Measurements from ENCODE around the gene MAPK8IP1. TPM values are rescaled to one million over a fixed set of nuclear protein-coding genes. Genes with fewer than 3 reads are reported as not detected.

The MAPK8IP1 gene
- total RNA-seq, 4 donors from 2014 or later, result 7.5 to 20.6 (median 16.1) TPM

GRCh38 chr11:45915446-45915845 lies 30.0 kb downstream of the MAPK8IP1 start:
- intact Hi-C loops (cut with DNase I), result no loop called here
- Histone ChIP-seq H3K4me3 (no peak overlapping the region), H3K4me1 (peaks cover 15 to 35% (median 29%) of the 10 kb centered on the region in 4 donors), H3K27me3 (no peaks in the 10 kb centered on the region), H3K27ac (replicated peaks in 1 of 4) (no peak overlapping the region), H3K36me3 (peaks cover 35 to 59% (median 57%) of the 10 kb centered on the region in 4 donors), H3K9me3 (no peaks in the 10 kb centered on the region)
- no peak for DNase-seq (ENCODE audit: extremely low spot score)
- TF ChIP-seq POLR2AphosphoS5 (IDR thresholded peaks at IDR 0.05) (no peak), POLR2A (IDR thresholded peaks at IDR 0.05; ENCODE audit: low read depth) (no peak), EP300 (IDR thresholded peaks at IDR 0.05) (no peak)
- TF ChIP-seq, protein P1, sequence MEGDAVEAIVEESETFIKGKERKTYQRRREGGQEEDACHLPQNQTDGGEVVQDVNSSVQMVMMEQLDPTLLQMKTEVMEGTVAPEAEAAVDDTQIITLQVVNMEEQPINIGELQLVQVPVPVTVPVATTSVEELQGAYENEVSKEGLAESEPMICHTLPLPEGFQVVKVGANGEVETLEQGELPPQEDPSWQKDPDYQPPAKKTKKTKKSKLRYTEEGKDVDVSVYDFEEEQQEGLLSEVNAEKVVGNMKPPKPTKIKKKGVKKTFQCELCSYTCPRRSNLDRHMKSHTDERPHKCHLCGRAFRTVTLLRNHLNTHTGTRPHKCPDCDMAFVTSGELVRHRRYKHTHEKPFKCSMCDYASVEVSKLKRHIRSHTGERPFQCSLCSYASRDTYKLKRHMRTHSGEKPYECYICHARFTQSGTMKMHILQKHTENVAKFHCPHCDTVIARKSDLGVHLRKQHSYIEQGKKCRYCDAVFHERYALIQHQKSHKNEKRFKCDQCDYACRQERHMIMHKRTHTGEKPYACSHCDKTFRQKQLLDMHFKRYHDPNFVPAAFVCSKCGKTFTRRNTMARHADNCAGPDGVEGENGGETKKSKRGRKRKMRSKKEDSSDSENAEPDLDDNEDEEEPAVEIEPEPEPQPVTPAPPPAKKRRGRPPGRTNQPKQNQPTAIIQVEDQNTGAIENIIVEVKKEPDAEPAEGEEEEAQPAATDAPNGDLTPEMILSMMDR (IDR thresholded peaks at IDR 0.05), result no peak
- 84% methylated on average over 13 of the region's 13 CpGs for WGBS

- H3K9me3 ChIP-seq, result no peaks in the 10 kb centered on the region
- H3K27me3 ChIP-seq, result peaks cover 0 to 15% (median 4%) of the 10 kb centered on the region in 4 donors
- DNase-seq (ENCODE audit: extremely low spot score), result no peak
- intact Hi-C loops (cut with DNase I), result no loop called here
- peaks cover 19 to 41% (median 35%) of the 10 kb centered on the region in 4 donors for H3K4me1 ChIP-seq
- peaks cover 25 to 41% (median 39%) of the 10 kb centered on the region in 4 donors for H3K36me3 ChIP-seq
- 26% methylated on average over 3 of the region's 16 CpGs for WGBS
- peak overlapping the region; percentile 81 to 96 (median 92) for H3K27ac ChIP-seq (replicated peaks in 1 of 4)
- peak overlapping the region; percentile 70 to 98 (median 78) for H3K4me3 ChIP-seq
- TF ChIP-seq, protein P1 (IDR thresholded peaks at IDR 0.05), result no peak
- no peak for TF ChIP-seq POLR2A (IDR thresholded peaks at IDR 0.05; ENCODE audit: low read depth)
Measured at GRCh38 chr11:45917286-45917622, 31.8 kb downstream of the MAPK8IP1 start.

- Histone ChIP-seq H3K4me3 (peak within 1 kb of the TSS; percentile 70 to 98 (median 78)), H3K27me3 (peaks cover 0 to 20% (median 10%) of the 10 kb centered on the region in 4 donors), H3K36me3 (peaks cover 25 to 36% (median 34%) of the 10 kb centered on the region in 4 donors), H3K4me1 (peaks cover 24 to 46% (median 41%) of the 10 kb centered on the region in 4 donors), H3K9me3 (no peaks in the 10 kb centered on the region), H3K27ac (replicated peaks in 1 of 4) (peak within 1 kb of the TSS; percentile 81 to 96 (median 92))
- intact Hi-C loops (cut with DNase I), result no loop called here
- no peak for TF ChIP-seq EP300 (IDR thresholded peaks at IDR 0.05)
- peak; percentile 95 to 98 for TF ChIP-seq POLR2AphosphoS5 (IDR thresholded peaks at IDR 0.05)
- peak; percentile 72 for TF ChIP-seq POLR2A (IDR thresholded peaks at IDR 0.05; ENCODE audit: low read depth)
- TF ChIP-seq, protein P1 (IDR thresholded peaks at IDR 0.05), result peak in 1 of 3 experiments; percentile 25
- peak; percentile 99 for DNase-seq (ENCODE audit: extremely low spot score)
- 0% methylated on average over 16 of the region's 45 CpGs for WGBS
Measured at GRCh38 chr11:45917623-45918330, 32.3 kb downstream of the MAPK8IP1 start, which contains the start of gene PEX16. Gene PEX16, minus strand, starts transcription at chr11:45917877. Its CDS starts 66 bp downstream, at chr11:45917811.

GRCh38 chr11:45918331-45918941 lies 33.0 kb downstream of the MAPK8IP1 start:
- H3K9me3 ChIP-seq, result no peaks in the 10 kb centered on the region
- TF ChIP-seq POLR2A (IDR thresholded peaks at IDR 0.05; ENCODE audit: low read depth) (peak; percentile 42), POLR2AphosphoS5 (IDR thresholded peaks at IDR 0.05) (peak; percentile 83 to 94), EP300 (IDR thresholded peaks at IDR 0.05) (no peak)
- TF ChIP-seq, protein P1 (IDR thresholded peaks at IDR 0.05), result no peak
- peak; percentile 96 for DNase-seq (ENCODE audit: extremely low spot score)
- 0% methylated on average over 30 of the region's 38 CpGs for WGBS
- intact Hi-C loops (cut with DNase I), result no loop called here
- peaks cover 0 to 26% (median 16%) of the 10 kb centered on the region in 4 donors for H3K27me3 ChIP-seq
- H3K36me3 ChIP-seq, result peaks cover 19 to 29% (median 28%) of the 10 kb centered on the region in 4 donors
- H3K4me1 ChIP-seq, result peaks cover 27 to 52% (median 47%) of the 10 kb centered on the region in 4 donors
- H3K27ac ChIP-seq (replicated peaks in 1 of 4), result peak overlapping the region; percentile 81 to 96 (median 92)
- H3K4me3 ChIP-seq, result peak overlapping the region; percentile 70 to 98 (median 78)

Data from esophagus muscularis mucosa (tissue), 4 donors.